Stomach (tissue), 9 donors: ENCODE data around the gene HPN. TPM values are rescaled to one million over a fixed set of nuclear protein-coding genes. Genes with fewer than 3 reads are reported as not detected.

ENCODE experiments used
- DNase-seq, 2 donors: peaks; one replicate each; pipeline versions ENCODE4 v3.0.0 to v3.0.0-alpha.2; 2013 to 2019
- H3K27ac ChIP-seq, 5 donors: fragments of 200-600 bp in 4 of 5; sonication (generic) in 4 of 5; one replicate each; pipeline ENCODE4 v1.5.1; 2013 to 2019; ENCODE audit warnings: mild to moderate bottlenecking in 1 of 5, moderate library complexity in 1 of 5
- H3K27me3 ChIP-seq, 3 donors: fragments of 200-600 bp; sonication (generic); one replicate each; pipeline ENCODE4 v1.5.1; 2017 to 2019; ENCODE audit warnings: mixed run types in 1 of 3
- H3K36me3 ChIP-seq, 4 donors: fragments of 200-600 bp; sonication (generic); 1 replicate in 3 of 4; 2 replicates in 1 of 4; pipeline ENCODE4 v1.5.1; 2016 to 2019
- H3K4me1 ChIP-seq, 4 donors: fragments of 200-600 bp; sonication (generic); one replicate each; pipeline ENCODE4 v1.5.1; 2016 to 2019
- H3K4me3 ChIP-seq, 4 donors: fragments of 200-600 bp; sonication (generic) in 3 of 4; one replicate each; pipeline ENCODE4 v1.5.1; 2016 to 2019; ENCODE audit warnings: mild to moderate bottlenecking in 1 of 4
- H3K9me3 ChIP-seq, 4 donors: fragments of 200-600 bp; sonication (generic); one replicate each; pipeline ENCODE4 v1.5.1; 2016 to 2019
- CTCF ChIP-seq, 7 experiments: fragments of 450-650 bp in 4 of 7; fragments of 200-600 bp in 3 of 7; sonication (generic) in 3 of 7; IDR thresholded peaks; one replicate each; pipeline ENCODE4 v1.5.1; 2016 to 2019; ENCODE audit warnings: antibody characterized with exemption in 7 of 7, control low read depth in 2 of 7, mild to moderate bottlenecking in 1 of 7
- EP300 ChIP-seq: sonication (generic); formaldehyde crosslinking; IDR thresholded peaks from one replicate; pipeline ENCODE4 v1.6.1; 2017; ENCODE audit warnings: antibody characterized with exemption
- POLR2A ChIP-seq, 4 donors: fragments of 450-650 bp; IDR thresholded peaks; one replicate each; pipeline ENCODE4 v1.6.1; 2016; ENCODE audit warnings: antibody characterized with exemption in 4 of 4, control low read depth in 2 of 4, mild to moderate bottlenecking in 1 of 4, moderate library complexity in 1 of 4
- POLR2AphosphoS5 ChIP-seq, 3 donors: sonication (generic); formaldehyde crosslinking; IDR thresholded peaks; one replicate each; pipeline ENCODE4 v1.6.1; 2016; ENCODE audit warnings: antibody characterized with exemption in 3 of 3
- WGBS, 5 donors: extraction: QIAGEN DNeasy Blood & Tissue Kit in 3 of 5; methylation state at CpG; one replicate each; pipeline versions ENCODE4 v1.1.5 to v1.1.7; 2013 to 2018; 5-methylcytosine and 5-hydroxymethylcytosine counted together
- intact Hi-C: fragments of 100-400 bp; cut with DNase I; formaldehyde crosslinking; loops from one replicate; pipeline ENCODE4 v1.15.1; 2023; ENCODE audit warnings: low total_unique reads
- polyA plus RNA-seq, 3 donors: library from polyadenylated mRNA; stranded (reverse); fragments of 200-250 nt; gene quantifications; one replicate each; pipeline ENCODE4 v1.2.3, GENCODE V29; 2013
- total RNA-seq, 5 donors: library from RNA; depleted of rRNA; stranded (reverse); fragments of >200 nt; gene quantifications; one replicate each; pipeline versions ENCODE4 v1.1.0 to v1.2.3, GENCODE V29; 2014 to 2016
- donor health status: healthy with polysubstance abuse.
- donor health status: Bipolar disorder and iron deficiency.
- donor health status: healthy.

HPN gene
- total and polyA plus RNA-seq, 8 donors = 14.7 to 45.2 (median 28.6) TPM; not detected in 1

GRCh38 chr19:35037716-35038622 is 3.6 kb upstream of the HPN start:
- peaks cover 0 to 15% (median 6%) of the 10 kb centered on the region in 4 donors for H3K36me3 ChIP-seq
- intact Hi-C loops = no loop called here
- no peaks in the 10 kb centered on the region for H3K9me3 ChIP-seq
- peak overlapping the region in 4 of 5 donors; percentile 32 to 86 (median 74) for H3K27ac ChIP-seq
- WGBS, 5 donors = 56 to 67% (median 66%) methylated on average over 12 to 13 of the region's 13 CpGs
- H3K4me3 ChIP-seq = no peak overlapping the region
- H3K4me1 ChIP-seq = peaks cover 30 to 58% (median 40%) of the 10 kb centered on the region in 4 donors
- H3K27me3 ChIP-seq = peaks cover 0 to 33% (median 0%) of the 10 kb centered on the region in 3 donors
- TF ChIP-seq CTCF (IDR thresholded peaks at IDR 0.05) (no peak), POLR2AphosphoS5 (IDR thresholded peaks at IDR 0.05) (no peak), EP300 (no peak), POLR2A (IDR thresholded peaks at IDR 0.05) (no peak)
- peak in 1 of 2 donors; percentile 44 for DNase-seq

- WGBS, 5 donors = 60 to 68% (median 66%) methylated on average over 15 to 17 of the region's 17 CpGs
- intact Hi-C loops = no loop called here
- no peak for TF ChIP-seq CTCF (IDR thresholded peaks at IDR 0.05)
- no peak for TF ChIP-seq EP300
- TF ChIP-seq POLR2A (IDR thresholded peaks at IDR 0.05) = no peak
- no peak for TF ChIP-seq POLR2AphosphoS5 (IDR thresholded peaks at IDR 0.05)
These were observed 2.7 kb upstream of the HPN start for GRCh38 chr19:35038623-35039512.

GRCh38 chr19:35039881-35040825 is 1.4 kb upstream of the HPN start:
- Histone ChIP-seq H3K27ac (peak overlapping the region; percentile 79 to 92 (median 86)), H3K4me1 (peaks cover 30 to 79% (median 54%) of the 10 kb centered on the region in 4 donors), H3K9me3 (no peaks in the 10 kb centered on the region), H3K27me3 (peaks cover 0 to 33% (median 0%) of the 10 kb centered on the region in 3 donors), H3K4me3 (peak overlapping the region; percentile 18 to 41 (median 22)), H3K36me3 (no peaks in the 10 kb centered on the region)
- intact Hi-C loops = no loop called here
- WGBS, 5 donors = 23 to 37% (median 34%) methylated on average over 29 to 39 of the region's 39 CpGs
- TF ChIP-seq EP300 (no peak), POLR2AphosphoS5 (IDR thresholded peaks at IDR 0.05) (no peak), CTCF (IDR thresholded peaks at IDR 0.05) (no peak), POLR2A (IDR thresholded peaks at IDR 0.05) (no peak)
- DNase-seq = peak in 1 of 2 donors; percentile 51

More at GRCh38 chr19:35038623-35039512, 2.7 kb upstream of the HPN start:
- H3K27ac ChIP-seq = peak overlapping the region; percentile 0 to 86 (median 79)
- H3K4me3 ChIP-seq = no peak overlapping the region
- H3K9me3 ChIP-seq = no peaks in the 10 kb centered on the region
- H3K36me3 ChIP-seq = peaks cover 0 to 12% (median 4%) of the 10 kb centered on the region in 4 donors
- peaks cover 0 to 33% (median 0%) of the 10 kb centered on the region in 3 donors for H3K27me3 ChIP-seq
- DNase-seq = peak in 1 of 2 donors; percentile 63
- peaks cover 30 to 67% (median 48%) of the 10 kb centered on the region in 4 donors for H3K4me1 ChIP-seq
